HG03342 (cell line): ENCODE data around the gene NAALADL2.
"Not testable (repeated sequence)": the region's sequence is repeated elsewhere in the genome, so short reads cannot be mapped to it uniquely, and the experiment has no call there.

Experiments used
- ATAC-seq: cut with Tn5 transposase; IDR thresholded peaks from one replicate; pipeline ENCODE4 v1.9.1; 2021; ENCODE audit warnings: mild to moderate bottlenecking, moderate library complexity; ENCODE audit not compliant: unreplicated experiment

Gene NAALADL2

DNA sequence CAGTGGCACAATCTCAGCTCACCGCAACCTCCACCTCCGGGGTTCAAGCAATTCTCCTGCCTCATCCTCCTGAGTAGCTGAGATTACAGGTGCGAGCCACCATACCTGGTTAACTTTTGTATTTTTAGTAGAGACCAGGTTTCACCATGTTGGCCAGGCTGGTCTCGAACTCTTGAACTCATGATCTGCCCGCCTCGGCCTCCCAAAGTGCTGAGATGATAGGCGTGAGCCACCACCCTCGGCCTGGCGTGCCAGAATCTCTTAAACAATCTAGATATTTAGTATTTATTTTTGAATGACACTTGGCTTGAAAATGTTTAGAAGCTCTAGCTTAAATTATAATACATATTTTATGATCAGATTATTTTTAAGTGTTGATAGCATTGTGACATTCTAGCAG is 755.0 kb downstream of the NAALADL2 start:
- ATAC-seq: not testable (repeated sequence)

DNA sequence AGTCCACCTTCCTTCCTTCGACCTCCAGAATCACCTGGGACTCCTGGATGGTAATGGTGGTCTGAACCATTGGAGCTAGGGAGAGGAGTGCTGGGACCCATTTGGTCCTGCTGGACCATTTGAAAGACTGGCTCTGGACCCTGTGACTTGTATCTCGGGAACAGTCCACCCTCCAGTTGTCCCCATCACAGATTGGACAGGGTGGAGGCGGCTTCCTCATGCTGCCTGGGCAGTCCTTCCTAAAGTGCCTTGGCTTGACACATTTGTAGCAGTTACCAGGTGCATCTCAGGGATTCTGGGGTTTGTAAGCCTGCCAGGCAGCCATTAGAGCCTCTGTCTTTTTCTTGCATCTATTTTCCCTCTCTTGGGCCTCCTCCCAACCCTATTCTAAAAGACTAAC is 758.1 kb downstream of the NAALADL2 start:
- no peak for ATAC-seq

DNA sequence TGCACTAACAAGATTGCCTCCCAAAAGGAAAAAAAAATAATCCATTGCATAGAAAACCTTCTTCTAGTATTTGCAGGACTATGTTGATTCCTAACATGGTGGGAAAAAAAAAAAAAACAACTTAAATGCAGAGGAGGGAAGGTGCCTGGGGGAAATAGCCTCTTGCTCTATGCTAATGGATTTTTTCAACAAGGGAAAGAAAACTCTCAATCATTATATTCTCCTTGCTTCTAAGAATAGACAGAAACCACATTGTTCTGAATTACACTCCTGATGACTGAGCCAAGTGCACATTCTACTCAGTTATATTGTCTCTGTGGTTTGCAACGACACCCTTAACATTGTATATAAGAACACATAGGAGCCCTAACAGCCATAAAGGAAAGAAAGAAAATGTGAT is 760.2 kb downstream of the NAALADL2 start:
- ATAC-seq: no peak

DNA sequence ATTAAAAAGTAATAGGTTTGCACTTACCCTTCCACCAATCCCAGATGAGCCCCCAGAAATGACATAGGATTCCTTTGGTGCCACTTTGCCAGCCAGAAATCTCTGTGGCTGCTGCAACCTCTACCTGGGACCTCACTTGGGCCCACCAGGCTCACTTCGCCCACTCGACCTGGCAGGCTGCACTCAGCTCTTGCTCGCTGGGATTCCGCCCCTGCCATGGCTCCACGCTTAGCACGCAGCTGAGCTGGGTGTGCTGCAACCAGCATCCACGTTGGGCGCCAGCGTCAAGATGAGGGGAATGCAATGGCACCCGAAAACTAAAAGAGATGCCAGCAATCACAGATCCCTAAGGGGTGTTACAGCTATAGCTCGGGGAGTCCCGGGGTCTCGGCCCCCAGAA is 761.0 kb downstream of the NAALADL2 start:
- no peak for ATAC-seq

DNA sequence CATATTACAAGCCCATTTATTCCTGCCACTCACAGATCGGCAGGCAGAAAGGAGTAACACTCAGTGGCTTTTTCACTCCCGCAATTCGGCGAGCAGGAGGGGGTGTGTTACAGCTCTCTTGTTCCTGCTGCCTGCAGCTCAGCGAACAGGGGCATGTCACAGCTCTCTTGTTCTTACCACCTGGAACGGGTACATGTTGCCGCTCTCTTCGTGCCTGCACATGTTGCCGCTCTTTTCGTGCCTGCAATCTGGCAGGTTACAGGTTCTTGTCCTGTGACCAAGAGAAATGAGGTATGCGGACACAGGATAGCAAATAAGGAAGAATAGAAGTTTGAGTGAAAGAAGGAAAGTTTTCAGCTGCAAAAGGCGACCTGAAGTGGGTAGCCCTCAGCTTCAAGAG is 761.4 kb downstream of the NAALADL2 start:
- no peak for ATAC-seq

DNA sequence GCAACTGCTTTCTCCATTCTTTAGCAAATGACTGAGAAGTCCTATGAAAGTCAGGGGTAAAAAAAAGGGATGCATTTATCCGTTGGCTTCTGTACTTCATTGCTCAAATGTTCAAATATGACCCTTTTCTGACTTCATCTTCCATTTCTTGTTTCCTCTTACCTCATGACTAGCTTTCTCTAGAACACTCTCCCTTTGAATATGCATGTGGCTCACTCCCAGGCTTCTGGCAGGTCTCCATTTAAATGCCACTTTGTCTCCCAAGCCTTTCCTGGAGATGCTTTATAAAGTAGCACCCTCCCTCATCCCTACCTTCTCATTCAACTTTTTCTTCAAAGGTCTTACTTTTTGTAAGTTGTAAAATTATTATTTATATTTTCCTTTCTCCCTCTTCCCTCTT is 781.8 kb downstream of the NAALADL2 start:
- ATAC-seq: no peak

DNA sequence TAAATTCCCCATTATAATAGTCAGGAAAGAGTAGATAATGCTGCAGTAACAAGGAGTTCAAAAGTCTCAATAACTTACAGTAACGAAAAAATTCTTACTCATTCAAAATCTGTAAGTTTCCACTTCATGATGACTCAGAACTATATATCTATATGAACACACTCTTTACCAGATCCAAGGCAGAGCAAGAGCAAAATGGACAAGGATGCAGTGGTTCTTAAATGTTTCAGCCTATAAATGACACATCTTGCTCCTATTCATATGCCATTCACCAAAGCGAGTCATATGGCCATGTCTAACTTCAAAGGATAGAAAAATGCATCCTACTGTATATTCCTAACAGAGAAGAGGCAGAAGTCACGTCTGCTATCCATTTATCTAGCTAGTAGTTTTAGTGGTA is 787.7 kb downstream of the NAALADL2 start:
- ATAC-seq: no peak

DNA sequence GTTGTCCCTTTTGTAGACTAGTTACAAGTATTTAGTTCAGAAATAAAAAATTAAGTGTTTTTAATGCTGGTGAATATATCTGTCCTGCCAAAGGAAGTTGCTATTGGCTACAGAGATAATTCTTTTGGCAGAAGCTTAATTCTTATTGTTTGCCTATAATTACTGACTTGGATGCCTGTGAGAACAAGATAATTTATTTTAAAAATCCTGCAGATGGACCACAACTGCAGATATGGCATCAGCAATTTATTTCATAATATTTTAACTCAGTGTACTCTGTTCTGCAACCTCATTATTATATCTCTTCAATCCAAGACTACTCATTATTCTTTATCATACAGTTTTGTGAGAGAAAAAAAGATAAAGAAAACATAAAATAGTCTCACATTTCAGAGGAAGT is 789.8 kb downstream of the NAALADL2 start:
- ATAC-seq: no peak

DNA sequence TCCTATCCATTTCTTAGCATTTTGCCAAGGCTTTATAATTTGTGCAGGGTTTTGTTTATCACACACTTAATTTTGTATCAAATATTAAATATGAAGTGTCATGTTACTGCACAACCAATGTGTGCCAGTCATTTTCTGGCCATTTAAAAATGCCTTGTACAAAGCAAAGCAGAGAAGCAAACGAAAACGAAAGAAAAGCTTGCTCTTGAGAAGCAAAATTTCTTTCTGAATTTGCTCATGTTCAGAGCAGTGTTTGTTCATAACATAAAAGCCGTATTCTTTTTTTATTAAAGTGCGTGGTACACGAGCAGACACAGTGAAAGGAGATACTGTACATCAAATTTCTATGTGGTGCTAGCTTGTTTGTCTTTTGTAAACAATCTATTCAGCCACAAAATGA is 792.6 kb downstream of the NAALADL2 start:
- no peak for ATAC-seq

DNA sequence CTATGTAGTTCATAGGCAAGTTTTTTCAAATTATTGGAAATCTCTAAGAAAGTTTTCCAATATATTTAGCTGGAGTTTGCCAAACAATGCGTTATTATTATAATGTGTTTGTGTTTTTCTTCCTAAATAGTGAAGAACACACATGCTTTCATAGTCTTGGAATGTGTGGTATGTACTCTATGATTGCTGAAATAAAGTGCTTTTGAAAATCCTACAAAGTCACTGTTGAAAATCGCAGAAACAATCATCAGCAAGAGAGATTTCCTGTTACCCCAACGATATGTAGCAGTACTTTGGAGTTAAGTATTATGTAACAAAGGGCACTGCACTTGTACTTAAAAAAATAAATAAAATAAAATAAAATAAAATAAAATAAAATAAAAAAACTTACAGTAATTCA is 796.2 kb downstream of the NAALADL2 start:
- no peak for ATAC-seq

DNA sequence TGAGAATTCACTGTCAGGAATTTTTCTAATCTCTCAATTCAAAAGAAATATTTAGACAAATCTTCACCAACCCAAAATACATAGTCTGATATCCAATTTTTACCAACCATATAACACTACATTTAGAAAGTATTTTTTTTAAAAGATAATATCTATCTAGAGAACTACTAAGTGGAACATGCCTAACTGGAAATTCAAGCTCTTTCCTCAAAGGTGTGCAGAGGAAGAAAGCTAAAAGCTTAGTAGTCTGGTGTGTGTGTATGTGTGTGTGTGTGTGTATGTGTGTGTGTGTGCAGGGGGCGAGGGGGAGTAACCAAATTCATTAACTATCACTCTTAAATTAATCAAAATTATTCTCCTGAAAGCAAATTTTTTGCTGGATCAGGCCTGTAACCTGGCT is 797.3 kb downstream of the NAALADL2 start:
- no peak for ATAC-seq

DNA sequence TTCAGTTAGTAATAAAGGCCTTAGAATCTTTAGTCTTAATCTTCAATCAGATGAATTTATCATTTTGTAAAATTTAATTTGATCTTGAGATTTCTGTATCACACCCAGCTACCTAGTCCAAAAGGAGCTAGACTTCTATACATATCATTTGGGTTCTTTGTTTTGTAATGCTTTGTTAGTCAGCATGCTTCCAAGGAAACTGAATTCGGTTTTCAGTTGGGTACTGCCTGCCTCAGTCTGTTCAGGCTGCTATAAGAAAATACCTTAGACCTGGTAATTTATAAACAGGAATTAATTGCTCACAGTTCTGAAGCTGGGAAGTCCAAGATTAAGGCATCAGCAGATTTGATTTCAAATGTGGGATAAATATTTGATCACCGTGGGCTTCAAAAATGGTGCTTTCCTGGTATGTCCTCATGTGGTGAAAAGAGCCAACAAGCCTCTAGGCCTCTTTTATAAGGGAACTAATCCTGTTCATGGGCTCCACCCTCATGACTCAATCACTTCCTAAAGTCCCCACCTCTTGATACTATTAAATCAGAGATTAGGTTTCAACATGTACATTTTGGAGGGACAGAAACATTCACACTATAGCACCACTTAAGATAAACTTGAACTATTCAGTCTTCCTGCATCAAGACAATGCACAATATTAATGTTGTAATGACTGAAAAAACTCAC is 800.7 kb downstream of the NAALADL2 start:
- ATAC-seq: no peak

DNA sequence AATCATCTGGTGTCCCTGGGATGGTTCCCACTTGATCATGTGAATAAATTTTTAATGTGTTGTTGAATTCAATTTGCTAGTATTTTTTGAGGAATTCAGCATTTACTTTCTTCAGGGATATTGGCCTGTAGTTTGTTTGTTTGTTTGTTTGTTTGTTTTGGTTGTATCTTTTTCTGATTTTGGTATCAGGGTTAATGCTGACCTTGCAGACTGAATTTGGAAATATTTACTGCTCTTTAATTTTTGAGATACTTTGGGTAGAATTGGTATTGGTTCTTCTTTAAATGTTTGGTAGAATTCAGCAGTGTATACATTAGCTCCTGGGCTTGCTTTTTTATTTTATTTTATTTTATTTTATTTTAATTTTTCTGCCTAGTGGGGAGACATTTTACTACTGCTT is 803.7 kb downstream of the NAALADL2 start:
- ATAC-seq: no peak

DNA sequence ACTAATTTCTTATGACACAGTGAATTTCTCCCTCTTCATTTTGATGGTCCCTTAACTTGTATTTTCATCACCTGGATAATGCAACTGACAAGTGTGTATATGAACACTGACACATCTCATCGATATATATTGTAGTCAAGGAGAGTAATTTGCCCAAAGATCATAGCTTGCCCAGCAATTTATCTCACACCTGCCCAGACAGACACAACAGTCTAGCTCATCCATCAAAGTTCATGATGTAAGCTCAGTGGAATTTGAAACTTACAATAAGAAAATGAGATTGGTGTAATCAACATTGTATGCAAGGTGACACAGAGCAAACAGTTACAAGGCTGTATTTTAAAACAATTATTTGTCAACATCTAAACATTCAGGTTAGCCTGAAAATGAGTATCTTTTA is 805.8 kb downstream of the NAALADL2 start:
- ATAC-seq: no peak

DNA sequence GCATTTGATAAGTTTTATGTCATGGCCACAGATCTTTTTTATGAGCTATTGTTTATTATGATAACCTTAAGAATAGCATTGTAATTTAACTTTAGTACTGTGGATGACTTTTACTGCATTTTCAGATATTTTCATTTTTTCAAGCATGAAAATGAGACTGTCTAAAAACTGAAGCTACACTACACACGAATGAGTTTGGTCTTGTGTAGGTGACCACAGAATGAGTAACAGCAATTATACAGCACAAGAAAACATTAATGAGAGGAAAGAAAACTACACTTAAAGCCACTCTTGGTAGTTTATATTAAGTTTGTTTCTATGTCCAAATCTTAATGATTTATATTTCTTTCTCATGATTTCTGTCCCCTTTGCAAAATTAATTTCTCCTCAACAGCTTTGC is 809.2 kb downstream of the NAALADL2 start:
- no peak for ATAC-seq

DNA sequence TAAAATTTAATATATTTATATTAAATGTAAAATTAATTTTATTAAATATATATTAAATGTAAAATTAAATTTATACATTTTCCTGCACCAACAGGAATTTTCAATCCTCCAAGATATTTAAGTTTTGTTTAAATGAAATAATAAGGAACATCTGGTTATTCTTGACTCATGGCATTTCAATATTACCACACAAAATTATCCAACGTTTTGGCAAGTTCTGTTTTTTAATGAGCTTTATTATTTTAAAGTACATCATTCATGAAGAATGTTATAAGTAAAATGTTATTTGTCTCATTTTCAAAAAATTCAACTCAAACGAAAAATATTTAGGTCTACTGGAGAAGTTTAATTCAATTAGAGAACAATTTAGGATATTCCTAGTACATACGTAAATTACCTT is 811.4 kb downstream of the NAALADL2 start:
- ATAC-seq: no peak

DNA sequence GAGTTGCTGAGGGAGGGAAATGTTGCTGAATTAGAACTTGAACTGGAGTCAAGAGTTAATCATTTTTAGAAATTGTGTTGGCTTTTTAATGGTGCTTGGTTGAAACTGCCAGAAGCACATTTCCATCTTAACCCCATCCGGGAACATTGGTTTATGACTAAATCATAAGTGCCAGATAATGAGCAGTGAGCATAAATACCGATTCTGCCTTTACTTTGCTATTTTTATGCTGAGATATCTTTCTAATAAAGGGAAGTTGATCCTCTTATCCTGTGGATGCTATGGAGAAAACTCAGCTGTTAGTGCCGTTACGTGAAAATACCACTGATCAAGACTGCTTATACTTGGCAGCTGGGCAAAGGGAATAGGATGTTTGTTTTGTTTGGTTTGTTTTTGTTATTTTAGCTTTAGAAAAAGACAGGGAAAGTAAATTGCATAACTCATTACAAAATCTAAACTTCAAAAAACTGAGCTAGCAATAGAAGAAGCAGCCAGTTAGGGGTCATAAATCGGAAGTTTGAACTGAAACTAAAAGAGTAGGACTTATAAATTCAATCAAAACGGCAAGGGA is 813.1 kb downstream of the NAALADL2 start:
- ATAC-seq: no peak

DNA sequence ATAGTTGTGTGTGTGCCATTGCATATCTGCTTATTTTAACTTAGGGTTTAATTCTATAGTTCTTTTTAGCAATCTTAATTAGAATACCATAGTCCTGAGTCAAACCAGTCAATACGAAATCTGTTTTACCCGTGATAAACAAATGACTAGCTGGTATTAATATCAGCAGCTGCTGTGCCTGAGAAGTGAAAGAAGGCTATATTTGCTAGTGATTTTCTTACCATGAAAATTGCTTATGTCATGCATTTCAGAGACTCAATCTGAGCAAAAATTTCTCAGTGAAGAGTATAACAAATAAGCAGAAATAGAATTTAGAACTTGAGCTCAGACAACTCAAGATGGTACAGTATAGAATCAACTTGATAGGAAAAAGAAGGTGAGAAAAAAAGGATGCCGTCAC is 820.4 kb downstream of the NAALADL2 start:
- ATAC-seq: no peak

DNA sequence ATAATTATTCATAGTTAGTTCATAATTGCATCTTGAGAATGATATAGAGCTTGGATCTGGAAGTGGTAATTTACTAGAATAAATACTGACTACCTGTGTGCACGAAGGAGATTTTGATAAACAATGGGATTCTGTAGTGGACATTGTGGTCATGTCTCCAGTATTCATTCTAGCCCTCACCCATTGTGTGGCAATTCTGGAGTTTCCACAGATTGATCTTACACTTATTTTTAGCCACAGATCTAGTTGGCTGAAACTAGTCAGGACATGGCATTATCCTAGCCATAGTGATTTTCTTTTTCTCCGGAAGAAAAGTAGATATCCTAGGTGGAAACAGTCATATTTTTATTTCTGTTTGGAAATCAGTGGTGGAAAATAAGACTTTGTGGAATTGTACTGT is 833.1 kb downstream of the NAALADL2 start:
- ATAC-seq: no peak

DNA sequence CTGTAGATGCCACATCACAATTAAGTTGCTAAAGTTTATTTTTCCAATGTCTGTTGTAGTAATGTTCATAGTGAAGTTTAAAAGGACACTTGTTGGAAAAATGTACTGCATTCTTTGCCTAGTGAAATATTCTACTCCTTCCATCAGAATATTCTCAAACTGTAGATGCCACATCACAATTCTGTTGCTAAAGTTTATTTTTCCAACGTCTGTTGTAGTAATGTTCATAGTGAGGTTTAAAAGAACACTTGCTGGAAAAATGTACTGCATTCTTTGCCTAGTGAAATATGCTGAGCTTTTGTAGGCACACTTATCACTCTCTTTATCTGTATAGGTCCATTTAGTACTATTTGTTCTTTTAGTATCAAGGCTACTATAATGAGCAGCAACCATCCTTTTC is 836.1 kb downstream of the NAALADL2 start:
- no peak for ATAC-seq

DNA sequence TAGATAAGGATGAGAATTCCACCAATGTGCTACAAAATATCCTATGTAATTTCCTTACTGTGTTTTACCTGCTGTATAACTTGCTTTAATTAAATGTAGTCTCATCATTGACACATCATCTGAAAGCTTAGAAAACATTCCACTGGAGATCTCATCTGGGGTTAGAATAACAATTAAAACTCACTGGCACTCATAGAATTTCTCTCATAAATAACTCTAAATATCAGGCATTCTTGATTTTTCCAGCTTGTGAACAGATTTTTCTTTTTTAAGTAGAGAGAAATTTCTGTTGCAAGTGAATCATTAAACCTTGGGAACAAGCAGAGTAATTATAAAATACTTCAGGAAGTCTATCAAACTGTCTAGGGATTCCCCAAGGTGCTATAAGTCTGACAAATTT is 843.8 kb downstream of the NAALADL2 start:
- ATAC-seq: no peak

DNA sequence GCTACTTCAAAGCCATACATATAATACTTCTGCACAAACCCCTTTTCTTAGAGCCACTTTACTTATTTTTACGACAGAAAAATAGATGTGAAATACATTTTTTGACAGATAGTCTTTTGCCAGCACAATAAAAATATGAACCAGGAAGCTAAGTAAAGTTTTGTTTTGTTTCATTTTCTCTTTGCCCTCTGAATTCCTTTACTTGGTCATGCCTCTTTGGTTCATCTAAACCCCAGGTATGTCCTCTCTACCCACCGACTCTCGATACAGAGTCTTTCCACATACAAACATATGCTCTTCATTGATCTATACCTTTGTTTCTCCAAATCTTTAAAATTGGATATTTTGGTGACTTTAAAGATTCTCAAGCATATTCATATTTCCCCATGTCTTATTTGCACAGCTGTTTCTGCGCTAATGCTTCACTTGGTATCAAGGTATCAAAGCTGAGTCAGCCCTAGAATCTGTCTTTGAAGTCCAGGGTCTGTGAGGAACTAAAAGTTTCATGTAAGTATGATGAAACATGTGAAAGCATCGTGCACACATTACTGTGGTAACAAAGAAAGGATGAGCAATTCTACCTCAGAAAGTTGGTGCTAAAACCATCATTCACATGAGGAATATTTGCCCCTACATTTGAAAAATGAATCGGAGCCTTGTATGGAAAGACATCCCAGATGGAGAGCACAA is 845.4 kb downstream of the NAALADL2 start:
- no peak for ATAC-seq

DNA sequence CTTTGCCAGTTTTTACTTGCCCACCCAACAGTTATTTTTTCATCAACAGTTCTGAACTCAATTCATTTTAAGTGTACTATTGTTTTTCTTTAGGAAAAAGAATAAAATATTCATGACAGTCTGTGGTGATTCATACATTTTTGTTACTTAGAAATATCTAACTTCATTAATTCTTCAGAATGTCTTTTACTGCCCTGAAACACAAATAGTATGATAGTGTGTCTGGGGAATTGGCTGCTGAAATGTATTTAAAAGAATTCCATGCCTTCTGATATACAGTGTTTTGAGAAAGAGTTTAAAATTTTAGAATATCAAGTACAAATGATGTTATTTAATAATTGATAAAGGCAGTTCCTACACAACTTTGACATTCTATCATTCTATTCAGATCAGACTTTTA is 854.1 kb downstream of the NAALADL2 start:
- no peak for ATAC-seq
